ENCODE results near the gene DECR2.
"Not testable (repeated sequence)": the region's sequence is repeated elsewhere in the genome, so short reads cannot be mapped to it uniquely, and the experiment has no call there.

The DECR2 gene

DNA sequence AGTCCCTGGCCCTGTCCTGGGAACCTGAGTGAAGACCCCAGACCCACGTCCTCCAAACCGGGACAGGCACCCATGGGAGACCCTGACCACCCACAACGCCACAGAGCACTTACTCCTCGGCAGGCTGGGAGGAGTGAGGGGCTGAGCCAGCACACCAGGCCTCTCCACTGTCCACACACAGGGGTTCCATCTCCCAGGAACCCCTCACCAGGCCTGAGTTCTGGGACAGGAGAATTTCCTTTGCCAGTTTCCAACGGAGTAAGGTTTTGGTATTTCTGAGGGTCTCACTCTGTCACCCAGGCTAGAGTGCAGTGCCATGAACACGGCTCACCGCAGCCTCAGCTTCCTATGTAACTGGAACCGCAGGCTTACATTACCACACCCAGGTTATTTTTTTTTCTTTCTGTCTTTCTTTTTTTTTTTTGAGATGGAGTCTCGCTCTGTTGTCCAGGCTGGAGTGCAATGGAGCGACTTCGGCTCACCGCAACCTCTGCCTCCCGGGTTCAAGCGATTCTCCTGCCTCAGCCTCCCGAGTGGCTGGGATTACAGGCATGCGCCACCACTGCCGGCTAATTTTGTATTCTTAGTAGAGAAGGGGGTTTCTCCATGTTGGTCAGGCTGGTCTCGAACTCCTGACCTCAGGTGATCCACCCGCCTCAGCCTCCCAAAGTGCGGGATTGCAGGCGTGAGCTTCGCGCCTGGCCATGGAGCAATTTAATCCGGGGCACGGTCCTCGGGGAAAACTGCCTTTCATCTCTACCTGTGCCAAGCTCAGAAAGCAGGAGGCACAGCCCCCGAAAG lies 21.5 kb upstream of the DECR2 start:
- no peak for DNase-seq

DNA sequence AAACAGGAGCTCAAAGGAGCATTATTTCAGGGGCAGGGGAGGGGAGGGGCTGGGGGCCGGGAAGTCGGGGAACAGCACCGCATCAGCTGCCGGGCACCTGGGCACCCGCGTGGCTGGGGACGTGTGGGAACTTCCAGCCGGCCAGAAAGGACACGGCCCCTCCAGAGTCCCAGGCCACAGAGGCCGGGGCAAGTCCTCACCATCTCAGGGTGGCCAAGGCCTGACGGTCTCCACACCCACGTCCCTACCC lies 21.0 kb upstream of the DECR2 start:
- DNase-seq: no peak

DNA sequence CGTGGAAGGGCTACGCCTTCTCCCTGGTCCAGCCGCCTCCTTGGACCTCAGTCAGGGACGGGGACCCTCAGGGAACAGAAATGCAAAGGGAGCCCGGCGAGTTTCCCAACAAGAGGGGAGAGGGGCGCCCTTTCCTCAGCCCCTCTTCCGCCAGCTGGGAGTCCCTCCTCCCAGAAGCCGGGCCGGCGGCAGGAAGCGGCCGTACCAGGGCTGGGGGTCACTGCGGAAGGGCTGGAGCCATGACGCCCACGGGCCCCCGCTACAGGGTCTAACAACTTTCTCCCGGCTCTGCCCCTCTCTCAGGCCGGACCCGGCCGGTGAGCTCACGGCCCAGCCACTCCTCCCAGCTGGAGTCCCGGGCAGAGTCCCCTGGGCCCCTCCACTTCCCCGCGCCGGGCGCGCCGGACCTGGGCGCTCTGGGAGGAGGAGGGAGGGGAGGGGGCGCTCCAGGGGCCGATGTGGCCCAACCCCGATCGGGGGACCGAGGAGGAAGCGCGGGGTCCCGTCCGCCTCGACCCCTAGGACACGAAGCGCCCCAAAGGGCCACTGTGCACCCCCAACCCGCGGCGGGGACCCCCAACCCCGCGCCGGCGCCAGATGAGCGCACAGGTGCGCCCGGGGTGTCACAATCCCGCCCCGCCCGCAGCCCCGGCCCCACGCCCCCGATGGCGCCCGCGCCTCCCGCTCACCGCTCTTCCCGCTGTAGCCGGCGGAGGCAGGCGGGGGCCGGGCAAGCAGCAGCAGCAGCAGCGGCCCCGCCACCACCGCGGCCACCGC lies 20.5 kb upstream of the DECR2 start:
- DNase-seq: no peak

DNA sequence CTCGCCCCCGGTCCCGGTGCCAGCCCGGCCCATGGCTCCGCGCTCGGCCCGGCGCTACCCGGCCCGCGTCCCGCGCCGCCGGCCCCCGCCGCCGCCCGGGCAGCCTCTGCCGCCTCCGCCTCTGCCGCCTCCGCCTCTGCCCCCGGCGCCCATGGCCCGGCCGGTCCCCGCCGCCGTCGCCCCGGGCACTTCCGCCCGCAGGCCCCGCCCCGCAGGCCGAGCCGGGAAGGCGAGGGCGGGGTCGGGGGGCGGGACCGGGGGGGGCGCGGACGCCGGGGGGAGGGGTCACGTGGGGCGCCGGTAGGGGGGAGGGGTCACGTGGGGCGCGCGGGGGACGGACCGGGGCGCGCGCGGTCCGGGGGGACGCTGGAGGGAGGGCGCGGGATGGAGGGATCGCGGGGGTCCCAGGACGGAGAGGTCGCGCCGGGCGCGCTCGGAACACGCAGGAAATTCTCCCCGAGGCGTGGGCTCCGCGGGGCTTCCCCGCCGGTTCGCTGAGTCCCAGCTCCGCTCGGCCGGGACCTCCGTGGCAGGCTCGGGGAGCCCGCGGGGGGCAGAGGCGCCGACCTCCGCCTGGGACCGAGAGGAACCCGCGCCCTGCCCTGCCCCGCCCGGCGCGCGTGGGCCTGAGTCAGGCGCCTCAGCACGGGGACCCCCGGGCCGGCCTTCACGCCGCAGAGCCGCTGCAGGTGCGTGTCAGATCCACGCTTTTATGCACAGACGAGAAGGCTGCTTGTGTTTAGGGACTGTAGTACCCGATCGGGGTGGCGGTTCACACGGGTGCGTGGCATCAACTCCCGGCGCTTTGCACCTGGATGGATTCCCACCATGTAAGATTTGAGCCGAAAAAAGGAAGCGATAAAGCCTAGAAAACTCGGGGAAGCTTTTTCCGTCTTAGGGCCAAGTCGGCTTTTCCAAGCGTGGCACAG lies 19.6 kb upstream of the DECR2 start, which contains the start of gene PGAP6:
PGAP6 (minus strand) TSS at position 190 of the 929 bp plus-strand sequence; CDS start at position 33, 157 bp downstream.
- peak; percentile 58 for DNase-seq

DNA sequence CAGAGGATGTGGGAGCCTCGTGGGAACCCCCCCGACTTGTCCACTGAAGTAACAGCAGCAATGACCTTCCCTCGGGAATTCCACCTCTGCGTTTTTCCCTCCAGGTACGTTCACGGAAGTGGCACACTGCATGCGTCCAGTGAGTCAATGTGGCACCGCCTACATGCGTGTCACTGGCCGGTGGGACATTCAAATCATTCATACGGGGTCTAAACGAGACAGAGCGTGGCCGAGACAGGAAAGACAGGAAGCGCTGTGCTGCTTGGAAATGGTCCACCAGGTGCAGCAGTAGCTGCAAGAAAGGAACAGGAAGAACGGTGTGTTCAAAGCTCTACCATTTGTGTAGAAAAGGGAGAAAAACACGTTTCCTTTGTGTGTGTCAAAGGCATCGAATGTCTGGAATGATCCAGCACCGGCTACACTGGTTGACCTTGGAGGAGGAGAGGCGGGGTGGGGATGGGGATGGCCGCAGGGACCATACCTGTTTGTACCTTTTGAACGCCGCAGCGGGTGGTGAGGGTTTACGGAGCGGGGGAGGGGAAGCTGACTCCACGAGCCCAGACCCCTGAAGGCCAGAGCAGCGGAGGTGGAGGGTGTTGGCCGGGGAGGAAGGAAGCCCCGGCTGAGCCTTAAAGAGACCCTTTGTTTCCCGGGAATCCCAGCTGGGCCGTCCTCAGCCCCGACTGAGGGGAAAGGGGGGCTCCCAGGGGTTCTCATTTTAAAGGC lies 18.2 kb upstream of the DECR2 start:
- no peak for DNase-seq

DNA sequence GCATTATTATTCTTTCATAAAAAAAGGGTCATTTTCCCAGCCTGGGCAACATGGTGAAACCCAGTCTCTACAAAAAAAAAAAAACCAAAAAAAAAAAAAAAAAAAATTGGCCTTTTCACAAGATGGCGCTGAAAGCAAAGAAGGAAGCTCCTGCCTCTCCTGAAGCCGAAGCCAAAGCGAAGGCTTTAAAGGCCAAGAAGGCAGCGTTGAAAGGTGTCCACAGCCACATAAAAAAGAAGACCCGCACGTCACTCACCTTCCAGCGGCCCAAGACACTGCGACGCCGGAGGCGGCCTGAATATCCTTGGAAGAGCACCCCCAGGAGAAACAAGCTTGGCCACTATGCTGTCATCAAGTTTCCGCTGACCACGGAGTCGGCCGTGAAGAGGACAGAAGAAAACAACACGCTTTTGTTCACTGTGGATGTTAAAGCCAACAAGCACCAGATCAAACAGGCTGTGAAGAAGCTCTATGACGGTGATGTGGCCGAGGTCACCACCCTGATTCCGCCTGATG lies 15.0 kb upstream of the DECR2 start:
- DNase-seq: no peak

DNA sequence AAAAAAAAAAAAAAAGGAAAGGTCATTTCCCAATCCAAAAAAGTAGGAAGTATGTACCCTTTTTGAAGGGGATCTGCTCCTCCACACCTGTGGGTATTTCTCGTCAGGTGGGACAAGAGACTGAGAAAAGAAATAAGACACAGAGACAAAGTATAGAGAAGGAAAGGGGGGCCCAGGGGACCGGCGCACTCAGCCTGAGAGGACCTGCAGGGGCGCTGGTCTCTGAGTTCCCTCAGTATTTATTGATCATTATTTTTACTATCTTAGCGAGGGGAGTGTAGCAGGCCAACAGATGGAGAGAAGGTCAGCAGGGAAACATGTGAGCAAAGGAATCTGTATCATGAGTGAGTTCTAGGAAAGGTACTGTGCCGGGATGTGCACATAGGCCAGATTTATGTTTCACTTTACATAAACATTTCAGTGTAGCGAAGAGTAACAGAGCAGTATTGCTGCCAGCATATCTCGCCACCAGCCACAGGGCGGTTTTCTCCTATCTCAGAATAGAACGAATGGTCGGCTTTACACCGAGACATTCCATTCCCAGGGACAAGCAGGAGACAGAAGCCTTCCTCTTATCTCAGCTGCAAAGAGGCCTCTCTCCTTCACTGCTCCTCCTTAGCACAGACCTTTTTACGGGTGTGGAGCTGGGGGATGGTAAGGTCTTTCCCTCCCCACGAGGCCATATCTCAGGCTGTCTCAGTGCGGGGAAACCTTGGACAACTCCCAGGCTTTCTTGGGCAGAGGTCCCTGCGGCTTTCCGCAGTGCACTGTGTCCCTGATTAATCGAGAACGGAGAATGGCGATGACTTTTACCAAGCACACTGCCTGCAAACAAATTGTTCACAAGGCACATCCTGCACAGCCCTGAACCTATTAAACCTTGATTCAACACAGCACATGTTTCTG lies 13.7 kb upstream of the DECR2 start:
- not testable (repeated sequence) for DNase-seq

DNA sequence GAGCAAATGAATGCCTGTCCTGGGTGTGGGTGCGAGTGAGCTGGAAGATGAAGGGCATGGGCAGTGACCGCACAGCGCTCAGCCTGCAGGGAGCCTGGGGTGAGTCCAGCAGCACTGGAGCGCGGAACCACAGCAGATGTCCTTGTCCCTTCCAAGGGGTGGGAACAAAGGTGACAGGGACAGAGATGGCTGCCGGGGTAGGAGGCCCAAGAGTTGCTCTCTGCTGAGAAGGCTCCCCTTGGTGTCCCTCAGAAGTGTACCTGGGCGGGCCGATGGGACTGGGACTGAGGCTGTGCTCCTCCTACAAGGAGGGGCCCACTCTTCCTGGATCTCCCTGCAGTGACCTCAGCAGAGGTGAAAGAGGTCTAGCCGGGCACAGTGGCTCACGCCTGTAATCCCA lies 12.3 kb upstream of the DECR2 start:
- DNase-seq: no peak

DNA sequence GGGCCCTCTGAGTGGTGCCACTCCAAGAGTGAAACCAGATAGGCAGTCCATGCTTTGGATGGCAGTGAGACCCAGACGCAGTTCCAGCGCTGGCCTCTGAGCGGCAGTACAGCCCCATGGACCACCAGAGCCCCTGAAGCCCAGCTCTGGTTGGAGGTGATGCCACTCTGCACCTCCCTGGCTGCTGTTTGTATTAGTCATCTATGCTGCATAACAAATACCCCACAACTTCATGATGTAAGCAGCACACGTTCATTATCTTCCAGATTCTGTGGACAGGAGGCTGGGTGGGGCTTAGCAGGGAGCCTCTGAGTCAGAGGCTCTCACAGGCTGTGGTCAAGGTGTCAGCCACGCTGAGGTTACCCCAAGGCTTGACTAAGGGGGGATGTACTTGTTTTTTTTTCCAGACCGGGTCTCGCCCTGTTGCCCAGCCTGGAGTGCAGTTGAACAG lies 9.8 kb upstream of the DECR2 start:
- peak; percentile 66 for DNase-seq

DNA sequence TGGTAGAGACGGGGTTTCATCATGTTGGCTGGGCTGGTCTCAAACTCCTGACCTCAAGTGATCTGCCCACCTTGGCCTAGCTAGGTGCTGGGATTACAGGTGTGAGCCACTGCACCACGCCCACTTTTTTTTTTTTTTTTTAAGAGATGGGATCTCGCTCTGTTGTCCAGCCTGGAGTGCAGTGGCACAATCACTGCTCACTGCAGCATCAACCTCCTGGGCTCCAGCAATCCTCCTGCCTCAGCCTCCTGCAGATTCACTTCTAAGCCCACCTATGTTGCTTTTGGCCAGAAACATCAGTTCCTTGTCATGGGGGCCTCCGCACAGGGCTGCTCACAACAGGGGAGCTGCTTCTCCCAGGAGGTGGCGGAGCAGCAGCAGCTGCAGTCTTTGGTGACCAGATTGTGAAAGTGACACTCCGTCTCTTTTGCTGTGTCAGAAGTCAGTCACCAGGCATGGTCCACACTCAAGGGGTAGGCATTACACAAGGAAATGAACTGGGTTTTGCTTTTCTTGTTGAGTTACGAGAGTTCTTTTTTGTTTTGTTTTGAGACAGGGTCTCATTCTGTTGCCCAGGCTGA lies 9.1 kb upstream of the DECR2 start:
- no peak for DNase-seq

DNA sequence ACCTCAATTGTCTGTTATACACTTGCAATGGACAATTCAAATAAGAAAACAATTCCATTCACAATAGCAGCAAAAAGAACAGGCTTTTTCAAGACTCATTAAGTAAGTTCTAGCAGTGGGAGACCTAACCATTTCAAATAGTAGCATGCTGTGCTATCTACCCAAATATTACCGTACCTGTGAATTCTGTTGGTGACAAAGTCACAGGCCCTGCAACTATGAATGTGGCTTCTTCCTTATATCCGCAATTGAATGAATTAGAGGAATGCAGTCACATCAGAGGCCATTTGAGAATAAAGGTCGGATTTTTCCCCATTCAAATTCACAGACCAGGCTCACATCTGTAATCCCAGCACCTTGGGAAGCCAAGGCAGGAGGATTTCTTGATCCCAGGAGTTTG lies 5.5 kb upstream of the DECR2 start:
- DNase-seq: no peak

DNA sequence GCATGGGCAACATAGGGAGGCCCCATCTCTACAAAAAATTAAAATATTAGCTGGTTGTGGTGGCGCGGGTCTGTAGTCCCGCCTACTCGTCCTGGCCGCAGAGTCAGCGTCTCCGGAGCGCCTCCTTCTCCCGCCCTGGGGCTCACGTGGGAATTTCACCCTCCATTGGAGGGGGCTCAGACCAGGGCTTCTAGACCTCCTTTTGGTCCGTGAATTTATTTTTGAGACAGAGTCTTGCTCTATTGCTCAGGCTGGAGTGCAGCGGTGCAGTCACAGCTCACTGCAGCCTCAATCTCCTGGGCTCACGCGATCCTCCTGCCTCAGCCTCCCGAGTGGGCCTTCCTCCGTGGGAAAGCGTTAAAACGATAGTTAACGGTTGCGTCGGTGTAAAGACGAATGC lies 5.1 kb upstream of the DECR2 start:
- DNase-seq: no peak

DNA sequence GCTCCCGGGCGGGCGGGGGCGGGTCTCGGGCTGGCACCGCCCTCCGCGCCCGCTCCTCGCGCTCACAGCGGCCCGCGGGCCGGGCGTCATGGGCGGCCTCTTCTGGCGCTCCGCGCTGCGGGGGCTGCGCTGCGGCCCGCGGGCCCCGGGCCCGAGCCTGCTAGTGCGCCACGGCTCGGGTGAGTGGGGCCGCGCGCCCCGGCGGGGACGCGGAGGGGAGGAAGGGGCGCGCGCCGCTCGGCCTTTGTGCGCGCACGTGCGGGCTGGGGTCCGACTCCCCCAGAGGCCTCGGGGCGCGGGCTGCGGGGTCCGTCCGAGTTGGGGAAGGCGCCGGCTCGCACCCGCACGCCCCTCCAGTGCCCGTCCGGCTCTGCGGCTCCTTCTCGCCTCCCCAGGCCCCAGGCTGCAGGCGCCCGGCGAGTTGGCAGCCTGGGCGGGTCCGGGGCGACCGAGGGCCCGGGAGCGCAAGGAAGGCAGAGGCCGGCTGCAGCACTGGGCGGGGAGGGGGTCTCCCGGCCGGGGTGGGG lies 4.5 kb upstream of the DECR2 start, which contains the start of gene NME4:
NME4 (plus strand) TSS at position 65 of the 527 bp plus-strand sequence; CDS start at position 89, 24 bp downstream.
- no peak for DNase-seq

DNA sequence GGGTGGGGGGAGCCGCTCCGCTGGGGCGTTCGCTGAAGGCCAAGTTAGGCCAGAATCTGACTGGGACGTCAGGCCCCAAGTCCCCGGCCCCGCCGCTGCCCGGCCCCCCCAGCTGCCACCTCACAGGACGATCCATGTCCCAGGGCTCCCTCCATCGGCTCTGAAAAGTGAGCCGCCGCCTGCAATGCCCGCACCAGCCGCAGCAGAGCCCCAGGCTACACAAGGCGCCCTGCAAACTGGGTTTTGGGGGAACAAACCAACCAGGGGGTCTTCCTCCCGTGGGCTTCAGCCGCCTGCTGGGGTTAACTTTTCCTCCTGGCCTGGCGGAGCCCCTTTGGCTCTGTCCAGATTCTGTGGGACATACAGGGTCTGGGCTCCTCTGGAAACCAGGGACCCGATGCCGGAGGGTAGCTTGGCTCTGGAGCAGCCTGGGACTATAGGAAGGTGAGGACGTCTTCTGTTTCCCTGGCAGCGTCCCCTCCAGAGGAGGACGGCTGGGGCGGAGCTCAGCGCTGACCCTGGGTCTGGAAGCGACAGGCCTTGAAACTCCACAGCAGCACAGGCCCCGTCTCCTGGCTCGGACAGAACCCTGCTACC lies 3.9 kb upstream of the DECR2 start:
- DNase-seq: no peak

DNA sequence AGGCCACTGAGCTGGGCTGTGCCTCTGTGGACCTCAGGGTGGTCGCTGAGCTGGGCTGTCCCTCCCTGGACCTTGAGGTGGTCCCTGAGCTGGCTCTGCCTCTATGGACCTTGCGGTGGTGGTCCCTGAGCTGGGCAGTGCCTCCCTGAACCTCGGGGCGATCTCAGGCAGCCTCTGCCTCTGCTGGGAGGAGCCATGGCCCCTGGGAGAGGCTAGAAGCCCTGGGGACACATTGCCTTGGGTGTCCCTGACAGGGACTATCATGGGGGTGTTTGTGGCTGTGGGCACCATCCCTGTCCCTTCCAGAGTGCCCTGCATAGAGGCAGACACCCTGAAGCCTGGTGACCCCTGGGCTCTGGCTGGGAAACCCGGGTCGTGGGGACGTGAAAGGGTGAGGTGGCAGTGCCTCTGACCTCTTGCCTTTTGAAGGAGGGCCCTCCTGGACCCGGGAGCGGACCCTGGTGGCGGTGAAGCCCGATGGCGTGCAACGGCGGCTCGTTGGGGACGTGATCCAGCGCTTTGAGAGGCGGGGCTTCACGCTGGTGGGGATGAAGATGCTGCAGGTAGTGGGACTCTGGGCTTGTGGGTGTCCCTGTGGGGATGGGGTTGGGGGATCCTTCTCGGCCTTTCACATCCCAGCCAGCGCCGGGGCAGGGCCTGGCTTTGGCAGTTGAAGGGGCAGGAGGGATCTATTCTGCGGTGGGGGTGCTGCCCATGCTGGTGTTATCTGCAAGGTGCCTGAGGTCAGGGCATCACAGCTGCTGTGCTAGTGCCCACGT lies 2.9 kb upstream of the DECR2 start:
- DNase-seq: no peak

DNA sequence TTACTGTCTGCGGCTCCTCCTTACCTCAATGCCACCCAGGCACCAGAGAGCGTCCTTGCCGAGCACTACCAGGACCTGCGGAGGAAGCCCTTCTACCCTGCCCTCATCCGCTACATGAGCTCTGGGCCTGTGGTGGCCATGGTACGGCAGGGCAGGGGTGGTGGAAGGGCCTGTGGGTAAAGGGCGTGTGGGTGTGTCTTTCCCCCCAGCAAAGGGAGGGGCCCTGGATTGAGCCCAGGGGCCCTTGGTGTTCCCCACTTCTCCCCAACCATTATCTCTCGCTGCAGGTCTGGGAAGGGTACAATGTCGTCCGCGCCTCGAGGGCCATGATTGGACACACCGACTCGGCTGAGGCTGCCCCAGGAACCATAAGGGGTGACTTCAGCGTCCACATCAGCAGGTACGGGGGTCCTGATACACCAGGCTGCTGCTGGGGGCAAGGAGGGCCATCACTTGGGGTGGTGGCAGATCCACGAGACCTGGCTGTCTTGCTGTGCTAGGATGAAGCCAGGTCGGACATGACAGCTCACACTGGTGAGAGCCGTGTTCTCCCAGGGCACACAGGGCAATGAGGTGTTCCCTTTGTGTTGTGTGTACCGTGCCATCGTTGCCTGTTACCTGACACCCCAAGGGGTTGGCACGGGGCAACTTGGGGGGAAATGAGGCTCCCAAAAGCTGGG lies 2.2 kb upstream of the DECR2 start:
- DNase-seq: no peak

DNA sequence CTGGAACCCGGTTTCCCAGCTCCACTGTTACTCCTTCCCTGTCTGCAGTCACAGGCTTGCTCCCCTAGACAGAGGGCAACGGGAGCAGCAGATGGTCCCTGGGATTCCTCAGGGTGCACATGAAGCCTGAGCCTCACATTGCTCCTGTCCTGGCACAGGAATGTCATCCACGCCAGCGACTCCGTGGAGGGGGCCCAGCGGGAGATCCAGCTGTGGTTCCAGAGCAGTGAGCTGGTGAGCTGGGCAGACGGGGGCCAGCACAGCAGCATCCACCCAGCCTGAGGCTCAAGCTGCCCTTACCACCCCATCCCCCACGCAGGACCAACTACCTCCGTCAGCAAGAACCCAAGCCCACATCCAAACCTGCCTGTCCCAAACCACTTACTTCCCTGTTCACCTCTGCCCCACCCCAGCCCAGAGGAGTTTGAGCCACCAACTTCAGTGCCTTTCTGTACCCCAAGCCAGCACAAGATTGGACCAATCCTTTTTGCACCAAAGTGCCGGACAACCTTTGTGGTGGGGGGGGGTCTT lies 1.6 kb upstream of the DECR2 start:
- DNase-seq: no peak

DNA sequence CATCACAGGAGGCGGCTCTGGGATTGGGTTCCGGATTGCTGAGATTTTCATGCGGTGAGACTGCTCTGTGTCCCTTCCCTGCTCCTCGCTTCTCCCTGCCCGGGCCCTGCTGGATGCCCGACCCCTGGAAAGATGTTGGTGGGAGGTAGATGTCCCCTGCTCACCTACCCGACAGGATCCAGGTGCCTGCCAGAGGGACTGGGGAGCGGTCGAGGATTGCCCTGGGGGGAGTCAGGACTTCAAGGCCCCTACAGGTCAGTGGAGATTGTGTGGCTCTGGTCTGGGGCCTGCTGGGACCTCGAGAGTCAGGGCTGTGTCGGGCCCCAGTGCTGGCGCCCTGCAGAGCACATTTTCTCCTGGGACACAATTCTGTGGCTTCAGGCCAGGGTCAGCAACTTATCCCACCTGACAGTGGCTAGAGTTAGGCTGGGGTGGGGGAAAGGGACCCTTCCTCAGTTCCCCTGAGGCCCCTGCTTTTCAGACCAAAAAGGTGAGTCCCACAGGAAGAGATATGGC lies 3.3 kb downstream of the DECR2 start:
- no peak for DNase-seq
